Smooth muscle cell (in vitro differentiated cells): ENCODE data around the gene KCTD15. TPM values are rescaled to one million over a fixed set of nuclear protein-coding genes. Genes with fewer than 3 reads are reported as not detected.

Experiments used
- DNase-seq: peaks from one replicate; lab custom pipeline; 2025; ENCODE audit not compliant: unreplicated experiment; lab: John Stamatoyannopoulos, UW
- H2AFZ ChIP-seq: fragments of 200-600 bp; sonication (generic); 2 replicates; pipeline ENCODE4 v1.6.0; 2016; ENCODE audit warnings: antibody characterized with exemption, low read depth, mild to moderate bottlenecking
- H3F3A ChIP-seq: fragments of 200-600 bp; sonication (generic); 2 replicates; pipeline ENCODE4 v1.6.0; 2017; ENCODE audit warnings: antibody characterized with exemption, low read depth
- H3K27ac ChIP-seq: fragments of 200-600 bp; sonication (generic); 2 replicates; pipeline ENCODE4 v1.5.1; 2016; ENCODE audit warnings: low read depth, mild to moderate bottlenecking
- H3K27me3 ChIP-seq: fragments of 200-600 bp; sonication (generic); 2 replicates; pipeline ENCODE4 v1.6.1; 2016; ENCODE audit warnings: low read depth, mild to moderate bottlenecking
- H3K36me3 ChIP-seq: fragments of 200-600 bp; sonication (generic); 2 replicates; pipeline ENCODE4 v1.5.1; 2016; ENCODE audit warnings: low read depth
- H3K4me1 ChIP-seq: fragments of 200-600 bp; sonication (generic); 2 replicates; pipeline ENCODE4 v1.5.1; 2016; ENCODE audit warnings: low read depth
- H3K4me2 ChIP-seq: fragments of 200-600 bp; sonication (generic); 2 replicates; pipeline ENCODE4 v1.6.0; 2016; ENCODE audit warnings: mild to moderate bottlenecking
- H3K4me3 ChIP-seq: fragments of 200-600 bp; sonication (generic); 2 replicates; pipeline ENCODE4 v1.5.1; 2016; ENCODE audit warnings: mild to moderate bottlenecking
- H3K79me2 ChIP-seq: fragments of 200-600 bp; sonication (generic); 2 replicates; pipeline ENCODE4 v1.6.0; 2016; ENCODE audit warnings: low read depth, mild to moderate bottlenecking
- H3K9ac ChIP-seq: fragments of 200-600 bp; sonication (generic); 2 replicates; pipeline ENCODE4 v1.6.0; 2016; ENCODE audit warnings: low read depth
- H3K9me3 ChIP-seq: fragments of 200-600 bp; sonication (generic); replicated peaks from 2 replicates; pipeline ENCODE4 v1.5.1; 2016; ENCODE audit warnings: low read depth
- H4K20me1 ChIP-seq: fragments of 200-600 bp; sonication (generic); 2 replicates; pipeline ENCODE4 v1.6.0; 2016; ENCODE audit warnings: low read depth
- WGBS: methylation state at CpG from one replicate; pipeline ENCODE4 v1.1.7; 2016; ENCODE audit warnings: low lambda C conversion rate; 5-methylcytosine and 5-hydroxymethylcytosine counted together
- polyA plus RNA-seq: library from polyadenylated mRNA; unstranded; fragments of >200 nt; fragmentation: Nextera tagmentation; extraction: Ambion mirVana; gene quantifications from 2 replicates; pipeline ENCODE4 v1.2.1, GENCODE V29; 2016
- total RNA-seq: library from RNA; depleted of rRNA; stranded (reverse); fragments of >200 nt; gene quantifications from 2 replicates; pipeline ENCODE4 v1.2.3, GENCODE V29; 2014
- TF ChIP-seq, protein P1 (sequence below): fragments of 200-600 bp; sonication (generic); IDR thresholded peaks from 2 replicates; pipeline ENCODE4 v1.5.1; 2017; ENCODE audit warnings: borderline replicate concordance, mild to moderate bottlenecking, antibody characterized with exemption; ENCODE audit not compliant: insufficient read depth, poor library complexity, severe bottlenecking

The KCTD15 gene
- total and polyA plus RNA-seq, 2 experiments from 2014 or later = 9.6 to 54.3 TPM

DNA sequence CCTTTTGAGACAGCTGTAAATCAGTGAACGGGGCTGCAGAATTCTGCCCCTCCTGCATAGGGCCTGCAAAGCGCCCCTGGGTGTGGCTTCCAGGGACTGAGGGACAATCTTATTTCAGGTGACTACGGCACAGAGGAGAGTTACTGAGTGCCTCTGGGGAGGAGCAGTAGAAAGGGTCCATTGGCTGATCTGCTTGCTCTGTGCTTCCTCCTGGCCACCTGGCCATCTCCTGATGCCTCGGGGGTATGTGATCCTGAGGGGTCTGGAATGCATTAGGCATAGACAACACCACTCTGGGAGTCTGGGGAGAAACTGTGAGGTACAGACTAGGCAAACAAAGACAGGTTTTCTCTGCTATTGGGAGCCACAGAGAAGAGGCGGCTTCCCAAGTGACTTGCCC lies 2.8 kb downstream of the KCTD15 start:
- Histone ChIP-seq H3K27ac (no peak overlapping the region), H3K79me2 (peaks cover 28% of the 10 kb centered on the region), H3K4me2 (peak overlapping the region; percentile 99), H2AFZ (no peak overlapping the region), H4K20me1 (peaks cover 54% of the 10 kb centered on the region), H3K4me3 (no peak overlapping the region), H3K27me3 (no peaks in the 10 kb centered on the region), H3K9me3 (no peaks in the 10 kb centered on the region), H3K36me3 (no peaks in the 10 kb centered on the region), H3K4me1 (peaks cover 13% of the 10 kb centered on the region), H3K9ac (no peak overlapping the region), H3F3A (peaks cover 8% of the 10 kb centered on the region)
- DNase-seq = no peak
- WGBS = 70% methylated on average over 5 of the region's 5 CpGs
- TF ChIP-seq, protein P1, sequence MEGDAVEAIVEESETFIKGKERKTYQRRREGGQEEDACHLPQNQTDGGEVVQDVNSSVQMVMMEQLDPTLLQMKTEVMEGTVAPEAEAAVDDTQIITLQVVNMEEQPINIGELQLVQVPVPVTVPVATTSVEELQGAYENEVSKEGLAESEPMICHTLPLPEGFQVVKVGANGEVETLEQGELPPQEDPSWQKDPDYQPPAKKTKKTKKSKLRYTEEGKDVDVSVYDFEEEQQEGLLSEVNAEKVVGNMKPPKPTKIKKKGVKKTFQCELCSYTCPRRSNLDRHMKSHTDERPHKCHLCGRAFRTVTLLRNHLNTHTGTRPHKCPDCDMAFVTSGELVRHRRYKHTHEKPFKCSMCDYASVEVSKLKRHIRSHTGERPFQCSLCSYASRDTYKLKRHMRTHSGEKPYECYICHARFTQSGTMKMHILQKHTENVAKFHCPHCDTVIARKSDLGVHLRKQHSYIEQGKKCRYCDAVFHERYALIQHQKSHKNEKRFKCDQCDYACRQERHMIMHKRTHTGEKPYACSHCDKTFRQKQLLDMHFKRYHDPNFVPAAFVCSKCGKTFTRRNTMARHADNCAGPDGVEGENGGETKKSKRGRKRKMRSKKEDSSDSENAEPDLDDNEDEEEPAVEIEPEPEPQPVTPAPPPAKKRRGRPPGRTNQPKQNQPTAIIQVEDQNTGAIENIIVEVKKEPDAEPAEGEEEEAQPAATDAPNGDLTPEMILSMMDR = no peak

DNA sequence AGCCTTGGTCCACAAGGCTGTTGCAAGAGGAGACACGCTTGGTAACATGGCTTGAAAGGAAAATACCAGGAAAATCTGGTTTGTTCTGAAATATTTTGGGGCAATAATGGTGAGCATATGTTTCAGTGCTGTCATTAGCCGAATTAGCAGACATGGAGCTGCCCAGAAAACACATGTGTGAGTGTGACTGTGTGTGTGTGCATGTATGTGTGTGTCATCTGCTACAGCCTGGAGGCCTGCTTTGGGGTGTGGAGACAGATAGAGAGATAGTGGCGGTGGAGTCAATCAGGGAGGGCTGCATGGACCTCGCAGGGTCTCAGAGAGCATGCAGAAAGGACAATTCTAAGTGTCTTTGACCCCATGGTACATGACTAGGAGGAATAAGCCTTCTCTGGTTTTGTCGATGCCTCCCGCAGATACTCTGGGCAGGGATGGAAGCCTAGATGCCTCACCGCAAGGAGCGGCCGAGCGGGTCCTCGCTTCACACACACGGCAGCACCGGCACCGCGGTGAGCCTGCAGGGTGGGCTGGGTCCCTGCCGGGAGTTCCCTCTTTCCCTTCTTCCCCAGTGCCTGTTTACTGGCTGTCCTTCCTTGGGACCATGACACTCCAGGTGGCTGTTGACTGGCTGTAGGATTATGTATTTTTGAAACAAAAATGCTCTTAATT lies 3.5 kb downstream of the KCTD15 start:
- H2AFZ ChIP-seq = no peak overlapping the region
- peaks cover 60% of the 10 kb centered on the region for H4K20me1 ChIP-seq
- whole genome bisulfite sequencing = 95% methylated on average over 16 of the region's 16 CpGs
- no peaks in the 10 kb centered on the region for H3K36me3 ChIP-seq
- peaks cover 28% of the 10 kb centered on the region for H3K79me2 ChIP-seq
- peaks cover 5% of the 10 kb centered on the region for H3F3A ChIP-seq
- H3K9ac ChIP-seq = no peak overlapping the region
- DNase-seq = no peak
- no peak overlapping the region for H3K4me3 ChIP-seq
- H3K27ac ChIP-seq = no peak overlapping the region
- H3K4me2 ChIP-seq = no peak overlapping the region
- no peaks in the 10 kb centered on the region for H3K9me3 ChIP-seq
- H3K4me1 ChIP-seq = peaks cover 8% of the 10 kb centered on the region
- TF ChIP-seq, protein P1 = no peak
- no peaks in the 10 kb centered on the region for H3K27me3 ChIP-seq

DNA sequence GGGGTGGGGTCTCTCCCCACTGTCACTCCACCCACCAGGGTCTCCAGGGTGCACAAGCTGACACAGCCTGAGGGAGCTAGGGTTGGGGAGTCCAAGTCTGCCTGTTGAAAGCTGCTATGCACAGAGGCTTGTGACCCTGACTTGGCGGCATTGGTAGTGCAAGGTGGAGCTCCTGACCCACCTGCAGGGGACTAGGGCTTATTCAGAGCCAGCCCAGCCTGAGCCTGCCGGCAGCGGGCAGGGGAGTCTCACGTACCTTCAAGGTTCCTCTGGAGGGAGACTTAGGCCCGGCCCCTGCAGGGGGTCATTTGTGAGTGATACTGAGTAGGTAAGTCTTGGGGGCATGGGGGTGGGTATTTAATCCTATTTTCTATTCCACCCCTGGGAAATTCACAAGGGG lies 4.7 kb downstream of the KCTD15 start:
- H3K79me2 ChIP-seq = peaks cover 28% of the 10 kb centered on the region
- no peak overlapping the region for H3K4me2 ChIP-seq
- TF ChIP-seq, protein P1 = no peak
- peaks cover 8% of the 10 kb centered on the region for H3K4me1 ChIP-seq
- no peak overlapping the region for H2AFZ ChIP-seq
- no peak overlapping the region for H3K9ac ChIP-seq
- 96% methylated on average over 5 of the region's 5 CpGs for WGBS
- H3K9me3 ChIP-seq = no peaks in the 10 kb centered on the region
- H4K20me1 ChIP-seq = peaks cover 73% of the 10 kb centered on the region
- H3F3A ChIP-seq = peaks cover 5% of the 10 kb centered on the region
- no peak overlapping the region for H3K27ac ChIP-seq
- no peaks in the 10 kb centered on the region for H3K36me3 ChIP-seq
- H3K27me3 ChIP-seq = no peaks in the 10 kb centered on the region
- H3K4me3 ChIP-seq = no peak overlapping the region
- no peak for DNase-seq

DNA sequence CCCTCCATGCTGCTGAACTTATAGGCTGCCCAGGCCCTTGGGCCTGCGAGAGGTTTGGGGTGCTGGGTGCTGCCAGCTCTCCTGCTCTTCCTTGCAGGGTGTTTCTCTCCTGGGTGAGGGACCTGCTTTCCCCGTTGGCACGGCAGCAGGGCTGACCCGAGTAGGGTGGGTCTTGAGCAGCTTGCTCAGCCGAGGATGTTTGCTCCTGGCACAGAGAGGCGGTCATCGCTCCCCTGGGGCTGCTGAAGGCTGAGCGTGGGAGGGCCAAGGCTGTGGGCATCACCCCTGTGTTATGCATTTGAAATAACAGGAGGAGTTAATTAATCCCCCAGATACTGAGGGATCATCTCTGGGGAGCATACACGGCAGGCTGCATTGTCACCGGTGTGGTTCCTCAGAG lies 5.3 kb downstream of the KCTD15 start:
- Histone ChIP-seq H3K9ac (no peak overlapping the region), H3F3A (peaks cover 2% of the 10 kb centered on the region), H3K79me2 (peaks cover 31% of the 10 kb centered on the region), H4K20me1 (peaks cover 79% of the 10 kb centered on the region), H3K4me3 (no peak overlapping the region), H3K4me2 (no peak overlapping the region), H2AFZ (no peak overlapping the region), H3K9me3 (no peaks in the 10 kb centered on the region), H3K27ac (no peak overlapping the region), H3K27me3 (no peaks in the 10 kb centered on the region), H3K4me1 (peaks cover 8% of the 10 kb centered on the region), H3K36me3 (no peaks in the 10 kb centered on the region)
- no peak for DNase-seq
- TF ChIP-seq, protein P1 = no peak
- WGBS = 97% methylated on average over 10 of the region's 10 CpGs
